ENCODE data around the gene PGLYRP2.
A peak's percentile ranks its signal among the peaks of the same experiment; 100 is the strongest.

Gene PGLYRP2

GRCh38 chr19:15466851-15467733 is 12.2 kb downstream of the PGLYRP2 start:
- Histone ChIP-seq H3K27me3 (ENCODE audit: control insufficient read depth in 1 of 2, insufficient read depth in 2 of 2, low read length in 2 of 2) (peaks cover 30 to 37% of the 10 kb centered on the region in 2 donors), H3K9me3 (ENCODE audit: control insufficient read depth in 2 of 2, low read length in 2 of 2) (no peaks in the 10 kb centered on the region), H3K9ac (ENCODE audit: low read length in 2 of 2) (no peak overlapping the region), H3K27ac (ENCODE audit: low read length) (no peak overlapping the region), H3K4me1 (ENCODE audit: control insufficient read depth, insufficient read depth, low read length) (peaks cover 9% of the 10 kb centered on the region), H3K36me3 (ENCODE audit: control insufficient read depth in 2 of 2, insufficient read depth in 2 of 2, low read length in 2 of 2) (no peaks in the 10 kb centered on the region), H3K4me3 (ENCODE audit: low read length in 2 of 2) (no peak overlapping the region)

DNA sequence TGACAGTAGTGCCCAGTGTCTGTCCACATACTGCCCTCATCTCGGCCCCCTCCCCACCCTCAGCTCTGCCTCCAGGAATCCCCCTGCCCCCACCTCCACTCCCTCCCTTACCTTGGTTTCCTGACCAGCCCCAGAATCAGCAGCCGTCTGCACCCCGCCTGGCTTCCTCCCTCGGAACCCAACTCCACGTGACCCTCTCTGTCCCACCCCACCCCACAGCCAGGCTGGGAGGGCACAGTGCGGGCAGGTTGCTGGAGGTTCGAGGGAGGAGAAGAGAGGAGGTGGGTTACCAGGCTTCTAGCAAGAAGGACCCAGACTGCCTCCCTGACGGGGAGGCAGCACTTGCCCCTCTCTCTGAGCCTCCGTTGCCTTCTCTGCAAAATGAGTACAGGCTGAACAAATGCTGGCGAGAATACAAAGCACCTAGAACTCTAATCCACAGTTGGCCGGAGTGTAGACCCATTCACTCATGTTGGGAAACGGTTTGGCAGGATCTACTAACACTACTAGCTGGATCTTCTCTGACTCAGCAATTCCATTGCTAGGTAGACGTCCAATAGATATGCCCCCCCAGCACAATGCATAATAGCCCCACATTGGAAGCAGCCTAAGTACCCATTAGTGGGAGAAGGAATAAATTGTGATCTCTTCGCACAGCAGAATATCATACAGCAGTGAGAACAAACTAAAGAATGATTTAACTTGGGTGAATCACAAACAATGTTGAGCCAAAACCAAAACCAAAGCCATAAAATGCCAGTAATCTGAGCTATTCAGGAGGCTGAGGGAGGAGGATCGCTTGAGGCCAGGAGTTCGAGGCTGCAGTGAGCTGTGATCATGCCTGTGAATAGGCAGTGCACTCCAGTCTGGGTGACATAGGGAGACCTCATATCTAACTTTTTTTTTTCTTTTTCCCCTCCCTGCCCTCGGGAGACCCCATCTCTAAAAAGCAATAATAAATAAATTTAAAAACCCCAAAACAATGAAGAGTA is 14.6 kb downstream of the PGLYRP2 start, which contains the start of gene RASAL3:
RASAL3 (minus strand) TSS at position 151 of the 992 bp plus-strand sequence. CDS start 186 bp downstream, outside the sequence.
- no peak within 1 kb of the TSS for H3K27ac ChIP-seq (ENCODE audit: low read length)
- no peaks in the 10 kb centered on the region for H3K36me3 ChIP-seq (ENCODE audit: control insufficient read depth in 2 of 2, insufficient read depth in 2 of 2, low read length in 2 of 2)
- H3K9ac ChIP-seq (ENCODE audit: low read length in 2 of 2) = no peak within 1 kb of the TSS
- H3K4me1 ChIP-seq (ENCODE audit: control insufficient read depth, insufficient read depth, low read length) = peaks cover 7% of the 10 kb centered on the region
- H3K4me3 ChIP-seq (ENCODE audit: low read length in 2 of 2) = peak within 1 kb of the TSS; percentile 11 to 22
- no peaks in the 10 kb centered on the region for H3K9me3 ChIP-seq (ENCODE audit: control insufficient read depth in 2 of 2, low read length in 2 of 2)
- peaks cover 21 to 34% of the 10 kb centered on the region in 2 donors for H3K27me3 ChIP-seq (ENCODE audit: control insufficient read depth in 1 of 2, insufficient read depth in 2 of 2, low read length in 2 of 2)

DNA sequence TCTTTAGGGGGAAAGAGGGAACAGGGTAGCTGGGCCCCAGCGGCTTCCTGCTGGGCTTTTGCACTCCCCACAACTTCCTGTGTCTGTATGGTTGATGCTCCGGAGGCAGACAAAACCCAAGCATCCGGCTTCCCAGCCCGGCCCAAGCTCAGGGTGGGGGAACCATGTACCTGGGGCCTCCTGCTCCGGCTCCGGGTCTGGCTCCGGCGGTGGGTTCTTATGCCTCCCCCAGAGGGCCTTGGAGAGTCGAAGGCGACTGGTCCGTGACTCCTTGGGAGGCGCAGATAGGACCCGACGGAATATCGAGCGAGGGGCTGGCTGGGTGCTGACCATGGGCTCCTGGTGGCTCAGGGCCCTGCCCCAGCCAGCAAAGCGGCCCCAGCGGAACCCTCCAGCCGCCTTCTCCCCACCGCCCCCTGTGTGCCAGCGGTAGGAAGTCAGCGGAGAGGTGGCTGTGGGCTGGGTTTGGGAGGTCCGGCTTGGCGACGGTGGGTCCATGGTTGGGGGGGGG is 15.4 kb downstream of the PGLYRP2 start:
- no peaks in the 10 kb centered on the region for H3K36me3 ChIP-seq (ENCODE audit: control insufficient read depth in 2 of 2, insufficient read depth in 2 of 2, low read length in 2 of 2)
- H3K27ac ChIP-seq (ENCODE audit: low read length) = no peak overlapping the region
- no peak overlapping the region for H3K9ac ChIP-seq (ENCODE audit: low read length in 2 of 2)

DNA sequence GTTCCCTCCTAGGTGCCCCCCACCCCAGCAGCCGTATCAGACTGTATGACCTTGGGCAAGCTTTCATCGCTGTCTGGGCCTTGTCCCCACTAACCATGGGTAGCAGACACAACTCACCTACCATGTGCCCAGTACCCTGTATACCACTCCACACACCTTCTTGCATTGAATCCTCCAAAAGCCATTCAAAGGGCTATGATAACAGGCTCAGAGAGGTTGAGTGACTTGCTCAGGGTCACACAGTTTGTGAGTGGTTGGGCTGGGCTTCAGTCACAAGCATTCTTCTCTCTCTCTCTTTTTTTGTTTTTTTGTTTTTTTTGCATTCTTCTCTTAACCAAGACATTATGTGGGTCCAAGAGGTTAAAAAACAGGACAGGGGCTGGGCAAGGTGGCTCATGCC is 17.6 kb downstream of the PGLYRP2 start:
- H3K9ac ChIP-seq (ENCODE audit: low read length in 2 of 2) = no peak overlapping the region
- H3K4me3 ChIP-seq (ENCODE audit: low read length in 2 of 2) = no peak overlapping the region
- H3K9me3 ChIP-seq (ENCODE audit: control insufficient read depth in 2 of 2, low read length in 2 of 2) = no peaks in the 10 kb centered on the region
- peaks cover 10% of the 10 kb centered on the region for H3K4me1 ChIP-seq (ENCODE audit: control insufficient read depth, insufficient read depth, low read length)
- no peaks in the 10 kb centered on the region for H3K36me3 ChIP-seq (ENCODE audit: control insufficient read depth in 2 of 2, insufficient read depth in 2 of 2, low read length in 2 of 2)
- peaks cover 21 to 27% of the 10 kb centered on the region in 2 donors for H3K27me3 ChIP-seq (ENCODE audit: control insufficient read depth in 1 of 2, insufficient read depth in 2 of 2, low read length in 2 of 2)
- no peak overlapping the region for H3K27ac ChIP-seq (ENCODE audit: low read length)

More for the DNA sequence above, 15.4 kb downstream of the PGLYRP2 start:
- H3K9me3 ChIP-seq (ENCODE audit: control insufficient read depth in 2 of 2, low read length in 2 of 2) = no peaks in the 10 kb centered on the region
- H3K4me1 ChIP-seq (ENCODE audit: control insufficient read depth, insufficient read depth, low read length) = no peaks in the 10 kb centered on the region
- H3K27me3 ChIP-seq (ENCODE audit: control insufficient read depth in 1 of 2, insufficient read depth in 2 of 2, low read length in 2 of 2) = peaks cover 16 to 27% of the 10 kb centered on the region in 2 donors
- H3K4me3 ChIP-seq (ENCODE audit: low read length in 2 of 2) = peak overlapping the region in 1 of 2 donors; percentile 22

GRCh38 chr19:15457701-15458484 is 21.4 kb downstream of the PGLYRP2 start:
- H3K27me3 ChIP-seq (ENCODE audit: control insufficient read depth in 1 of 2, insufficient read depth in 2 of 2, low read length in 2 of 2) = peaks cover 37 to 41% of the 10 kb centered on the region in 2 donors
- peak overlapping the region in 1 of 2 donors; percentile 44 for H3K4me3 ChIP-seq (ENCODE audit: low read length in 2 of 2)
- no peak overlapping the region for H3K9ac ChIP-seq (ENCODE audit: low read length in 2 of 2)

GRCh38 chr19:15456871-15457700 is 22.2 kb downstream of the PGLYRP2 start:
- H3K9me3 ChIP-seq (ENCODE audit: control insufficient read depth in 2 of 2, low read length in 2 of 2) = no peaks in the 10 kb centered on the region
- H3K4me3 ChIP-seq (ENCODE audit: low read length in 2 of 2) = peak overlapping the region in 1 of 2 donors; percentile 44
- no peak overlapping the region for H3K27ac ChIP-seq (ENCODE audit: low read length)
- no peaks in the 10 kb centered on the region for H3K36me3 ChIP-seq (ENCODE audit: control insufficient read depth in 2 of 2, insufficient read depth in 2 of 2, low read length in 2 of 2)
- peaks cover 37 to 41% of the 10 kb centered on the region in 2 donors for H3K27me3 ChIP-seq (ENCODE audit: control insufficient read depth in 1 of 2, insufficient read depth in 2 of 2, low read length in 2 of 2)
- peaks cover 26% of the 10 kb centered on the region for H3K4me1 ChIP-seq (ENCODE audit: control insufficient read depth, insufficient read depth, low read length)
- H3K9ac ChIP-seq (ENCODE audit: low read length in 2 of 2) = no peak overlapping the region

More at GRCh38 chr19:15457701-15458484, 21.4 kb downstream of the PGLYRP2 start:
- Histone ChIP-seq H3K27ac (ENCODE audit: low read length) (no peak overlapping the region), H3K36me3 (ENCODE audit: control insufficient read depth in 2 of 2, insufficient read depth in 2 of 2, low read length in 2 of 2) (no peaks in the 10 kb centered on the region), H3K4me1 (ENCODE audit: control insufficient read depth, insufficient read depth, low read length) (peaks cover 22% of the 10 kb centered on the region), H3K9me3 (ENCODE audit: control insufficient read depth in 2 of 2, low read length in 2 of 2) (no peaks in the 10 kb centered on the region)

DNA sequence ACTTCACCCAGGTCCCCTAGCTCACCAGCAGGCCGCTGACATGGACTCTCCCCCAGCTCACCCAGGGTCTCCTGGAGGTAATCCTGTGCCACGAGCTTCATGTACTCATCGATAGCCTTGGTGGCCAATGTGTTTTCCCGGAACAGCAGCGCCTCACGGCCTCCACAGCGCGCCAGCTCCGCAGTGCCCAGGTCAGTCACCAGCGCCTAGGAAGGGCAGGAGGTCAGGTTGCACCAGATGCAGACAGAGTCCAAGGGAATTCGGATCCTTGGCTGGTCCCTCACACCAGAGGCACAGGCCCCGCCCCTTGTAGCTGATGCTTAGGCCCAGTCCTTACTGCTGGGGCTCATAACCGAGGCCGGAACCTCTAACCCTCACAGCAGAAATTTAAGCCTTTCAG is 22.9 kb downstream of the PGLYRP2 start:
- no peak overlapping the region for H3K4me3 ChIP-seq (ENCODE audit: low read length in 2 of 2)
- H3K4me1 ChIP-seq (ENCODE audit: control insufficient read depth, insufficient read depth, low read length) = peaks cover 26% of the 10 kb centered on the region

GRCh38 chr19:15455996-15456395 is 23.3 kb downstream of the PGLYRP2 start:
- H3K4me1 ChIP-seq (ENCODE audit: control insufficient read depth, insufficient read depth, low read length) = peaks cover 26% of the 10 kb centered on the region
- no peaks in the 10 kb centered on the region for H3K36me3 ChIP-seq (ENCODE audit: control insufficient read depth in 2 of 2, insufficient read depth in 2 of 2, low read length in 2 of 2)
- no peaks in the 10 kb centered on the region for H3K9me3 ChIP-seq (ENCODE audit: control insufficient read depth in 2 of 2, low read length in 2 of 2)
- H3K27ac ChIP-seq (ENCODE audit: low read length) = no peak overlapping the region
- H3K27me3 ChIP-seq (ENCODE audit: control insufficient read depth in 1 of 2, insufficient read depth in 2 of 2, low read length in 2 of 2) = peaks cover 35 to 41% of the 10 kb centered on the region in 2 donors
- H3K4me3 ChIP-seq (ENCODE audit: low read length in 2 of 2) = no peak overlapping the region
- H3K9ac ChIP-seq (ENCODE audit: low read length in 2 of 2) = no peak overlapping the region

More for the DNA sequence above, 22.9 kb downstream of the PGLYRP2 start:
- Histone ChIP-seq H3K27ac (ENCODE audit: low read length) (no peak overlapping the region), H3K9ac (ENCODE audit: low read length in 2 of 2) (no peak overlapping the region), H3K36me3 (ENCODE audit: control insufficient read depth in 2 of 2, insufficient read depth in 2 of 2, low read length in 2 of 2) (no peaks in the 10 kb centered on the region), H3K9me3 (ENCODE audit: control insufficient read depth in 2 of 2, low read length in 2 of 2) (no peaks in the 10 kb centered on the region), H3K27me3 (ENCODE audit: control insufficient read depth in 1 of 2, insufficient read depth in 2 of 2, low read length in 2 of 2) (peaks cover 36 to 41% of the 10 kb centered on the region in 2 donors)
